COR-L47 (cell line): ENCODE results near the gene NHSL2.

Source experiments
- DNase-seq: peaks from one replicate; lab custom pipeline; 2025; lab: John Stamatoyannopoulos, UW

NHSL2 gene

GRCh38 chrX:72180539-72180938 lies 269.9 kb downstream of the NHSL2 start:
- peak; percentile 4 for DNase-seq

GRCh38 chrX:72181178-72182125 lies 270.8 kb downstream of the NHSL2 start, which contains the start of gene PIN4:
PIN4 (plus strand) TSS chrX:72181757; CDS start chrX:72181786, 29 bp downstream.
- DNase-seq, result peak; percentile 93

DNA sequence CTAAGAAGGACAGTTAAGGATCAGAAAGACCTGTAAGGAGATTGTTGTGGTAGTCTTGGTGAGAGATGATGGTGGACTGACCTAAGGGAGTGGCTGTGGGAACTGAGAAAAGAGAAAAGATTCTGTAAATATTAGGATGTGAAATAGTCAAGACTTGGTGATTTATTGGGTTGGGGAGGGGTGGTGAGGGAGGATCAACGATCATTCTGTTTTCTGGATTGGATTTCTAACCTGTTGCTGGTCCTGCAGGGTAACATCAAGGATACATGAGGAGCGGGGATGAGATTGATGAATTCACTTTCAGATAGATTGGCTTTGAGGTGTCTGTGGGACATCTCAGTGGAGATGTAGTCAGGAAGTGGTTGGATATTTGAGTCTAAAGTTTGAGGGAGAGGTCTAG lies 272.3 kb downstream of the NHSL2 start:
- DNase-seq, result no peak

DNA sequence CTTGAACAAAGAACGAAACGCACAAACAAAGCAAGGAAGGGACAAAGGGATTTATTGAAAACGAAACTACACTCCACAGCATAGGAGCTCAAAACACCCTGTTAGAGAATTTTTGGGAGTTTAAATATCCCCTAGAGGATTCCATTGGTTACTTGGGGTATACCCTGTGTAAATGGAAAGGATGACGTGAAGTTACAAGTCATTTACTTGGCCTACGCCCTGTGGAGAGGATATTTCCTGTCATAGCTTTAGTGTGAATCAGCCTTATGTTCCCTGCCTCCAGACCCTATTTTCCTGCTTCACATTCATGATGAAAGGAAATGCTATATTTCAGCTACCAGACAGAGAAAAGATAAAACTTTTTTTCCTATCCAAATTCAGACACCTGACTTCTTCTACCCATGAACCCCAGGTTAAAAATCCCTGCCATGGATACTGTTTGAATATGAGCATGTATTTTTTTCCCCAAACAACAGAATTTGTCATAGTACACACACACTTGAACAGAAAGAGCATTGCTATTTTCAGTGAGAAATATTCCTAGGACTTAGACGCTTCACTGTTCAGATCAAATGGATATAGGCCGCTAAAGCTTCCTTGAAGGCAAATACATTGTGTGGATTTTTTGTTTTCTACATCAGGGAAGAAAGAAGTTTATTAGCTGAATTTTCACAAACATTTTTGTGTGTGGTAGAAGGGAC lies 291.3 kb downstream of the NHSL2 start:
- DNase-seq, result no peak
